Central memory CD4-positive, alpha-beta T cell (primary cell): Measurements from ENCODE around the gene RPS3.
"Not testable (repeated sequence)": the region's sequence is repeated elsewhere in the genome, so short reads cannot be mapped to it uniquely, and the experiment has no call there.

Experiments used
- DNase-seq: peaks from one replicate; pipeline ENCODE4 v3.0.0; 2022
- total RNA-seq, 3 experiments: gene quantifications; one replicate each; lab custom pipeline; 2026; lab: John Stamatoyannopoulos, UW

RPS3 gene
- 855 to 1,745 (median 1,570) reads per million in 3 experiments for total RNA-seq

GRCh38 chr11:75399344-75400145, at the start of gene RPS3:
Gene RPS3, plus strand, starts transcription at chr11:75399518. Its CDS starts 30 bp downstream, at chr11:75399548.
- peak; percentile 86 for DNase-seq

GRCh38 chr11:75349521-75350116, 49.7 kb upstream of the RPS3 start:
- DNase-seq = no peak

- no peak for DNase-seq
Measured at GRCh38 chr11:75350122-75350742, 49.1 kb upstream of the RPS3 start.

- DNase-seq = peak; percentile 31
Measured at GRCh38 chr11:75350743-75351540, 48.4 kb upstream of the RPS3 start.

- no peak for DNase-seq
Measured at GRCh38 chr11:75351541-75351790, 47.9 kb upstream of the RPS3 start, which contains the start of gene ARRB1. Gene ARRB1, minus strand, starts transcription at chr11:75351661. Its CDS starts 54 bp downstream, at chr11:75351607.

GRCh38 chr11:75351791-75352587, 47.3 kb upstream of the RPS3 start:
- peak; percentile 67 for DNase-seq

- DNase-seq = no peak
Measured at GRCh38 chr11:75352588-75353206, 46.6 kb upstream of the RPS3 start.

GRCh38 chr11:75355051-75355450, 44.3 kb upstream of the RPS3 start:
- no peak for DNase-seq

- no peak for DNase-seq
Measured at GRCh38 chr11:75356613-75357012, 42.7 kb upstream of the RPS3 start.

GRCh38 chr11:75362285-75362684, 37.0 kb upstream of the RPS3 start:
- not testable (repeated sequence) for DNase-seq

GRCh38 chr11:75365711-75366181, 33.6 kb upstream of the RPS3 start:
- DNase-seq = no peak

- DNase-seq = not testable (repeated sequence)
Measured at GRCh38 chr11:75366826-75367225, 32.5 kb upstream of the RPS3 start.

- no peak for DNase-seq
Measured at GRCh38 chr11:75369560-75370255, 29.6 kb upstream of the RPS3 start.

GRCh38 chr11:75371949-75372876, 27.1 kb upstream of the RPS3 start:
- no peak for DNase-seq

GRCh38 chr11:75373201-75373600, 26.1 kb upstream of the RPS3 start:
- DNase-seq = no peak

GRCh38 chr11:75374646-75375045, 24.7 kb upstream of the RPS3 start:
- no peak for DNase-seq

GRCh38 chr11:75375626-75376025, 23.7 kb upstream of the RPS3 start:
- DNase-seq = no peak

- DNase-seq = no peak
Measured at GRCh38 chr11:75376175-75376574, 23.1 kb upstream of the RPS3 start.

- DNase-seq = not testable (repeated sequence)
Measured at GRCh38 chr11:75378776-75379175, 20.5 kb upstream of the RPS3 start.

- no peak for DNase-seq
Measured at GRCh38 chr11:75380245-75380644, 19.1 kb upstream of the RPS3 start.
